ENCODE measurements around the gene GABRG3. TPM values are rescaled to one million over a fixed set of nuclear protein-coding genes. Genes with fewer than 3 reads are reported as not detected.

The GABRG3 gene
- total and polyA plus RNA-seq, 2 donors from 2014 or later: not detected

DNA sequence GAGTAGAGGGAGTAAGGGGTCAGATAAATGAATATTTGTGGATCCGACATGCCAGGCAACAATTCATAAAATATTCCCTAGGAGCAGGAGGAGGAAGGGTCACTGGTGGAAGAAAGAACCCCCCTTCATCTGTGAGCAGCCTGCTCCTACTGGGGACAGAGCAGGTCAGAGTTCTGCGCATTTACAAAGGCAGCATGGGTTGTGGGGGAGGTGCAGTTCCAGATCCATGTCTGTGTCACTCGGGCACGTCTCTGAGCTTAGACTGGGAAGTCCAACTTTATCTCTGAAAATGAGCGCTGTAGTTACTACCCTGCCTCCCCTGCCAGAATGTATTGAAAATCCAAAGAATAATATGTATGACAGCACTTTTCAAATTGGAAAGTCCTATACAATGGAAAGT is 115.2 kb downstream of the GABRG3 start:
- TF ChIP-seq, protein P1, sequence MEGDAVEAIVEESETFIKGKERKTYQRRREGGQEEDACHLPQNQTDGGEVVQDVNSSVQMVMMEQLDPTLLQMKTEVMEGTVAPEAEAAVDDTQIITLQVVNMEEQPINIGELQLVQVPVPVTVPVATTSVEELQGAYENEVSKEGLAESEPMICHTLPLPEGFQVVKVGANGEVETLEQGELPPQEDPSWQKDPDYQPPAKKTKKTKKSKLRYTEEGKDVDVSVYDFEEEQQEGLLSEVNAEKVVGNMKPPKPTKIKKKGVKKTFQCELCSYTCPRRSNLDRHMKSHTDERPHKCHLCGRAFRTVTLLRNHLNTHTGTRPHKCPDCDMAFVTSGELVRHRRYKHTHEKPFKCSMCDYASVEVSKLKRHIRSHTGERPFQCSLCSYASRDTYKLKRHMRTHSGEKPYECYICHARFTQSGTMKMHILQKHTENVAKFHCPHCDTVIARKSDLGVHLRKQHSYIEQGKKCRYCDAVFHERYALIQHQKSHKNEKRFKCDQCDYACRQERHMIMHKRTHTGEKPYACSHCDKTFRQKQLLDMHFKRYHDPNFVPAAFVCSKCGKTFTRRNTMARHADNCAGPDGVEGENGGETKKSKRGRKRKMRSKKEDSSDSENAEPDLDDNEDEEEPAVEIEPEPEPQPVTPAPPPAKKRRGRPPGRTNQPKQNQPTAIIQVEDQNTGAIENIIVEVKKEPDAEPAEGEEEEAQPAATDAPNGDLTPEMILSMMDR (IDR thresholded peaks at IDR 0.05; ENCODE audit: borderline replicate concordance, extremely low read depth, insufficient read depth): no peak
- Histone ChIP-seq H3K27ac (ENCODE audit: low read depth in 2 of 2, low read length in 2 of 2) (no peak overlapping the region), H3K27me3 (ENCODE audit: control insufficient read depth, insufficient read depth, low read length) (no peaks in the 10 kb centered on the region), H3K36me3 (ENCODE audit: control insufficient read depth in 2 of 3, insufficient read depth in 3 of 3, low read length in 3 of 3) (no peaks in the 10 kb centered on the region), H3K4me3 (ENCODE audit: low read length in 3 of 3) (no peak overlapping the region), H3K9ac (ENCODE audit: low read length in 3 of 3) (no peak overlapping the region), H3K9me3 (ENCODE audit: control insufficient read depth in 2 of 3, insufficient read depth in 1 of 3, low read length in 3 of 3) (peaks cover 0 to 7% (median 0%) of the 10 kb centered on the region in 3 donors), H3K4me1 (ENCODE audit: control insufficient read depth in 2 of 3, insufficient read depth in 2 of 3, low read depth in 1 of 3, low read length in 3 of 3) (no peaks in the 10 kb centered on the region)
- FAIRE-seq (no peak), DNase-seq (no peak)
- intact Hi-C loops (cut with DNase I): no loop called here

DNA sequence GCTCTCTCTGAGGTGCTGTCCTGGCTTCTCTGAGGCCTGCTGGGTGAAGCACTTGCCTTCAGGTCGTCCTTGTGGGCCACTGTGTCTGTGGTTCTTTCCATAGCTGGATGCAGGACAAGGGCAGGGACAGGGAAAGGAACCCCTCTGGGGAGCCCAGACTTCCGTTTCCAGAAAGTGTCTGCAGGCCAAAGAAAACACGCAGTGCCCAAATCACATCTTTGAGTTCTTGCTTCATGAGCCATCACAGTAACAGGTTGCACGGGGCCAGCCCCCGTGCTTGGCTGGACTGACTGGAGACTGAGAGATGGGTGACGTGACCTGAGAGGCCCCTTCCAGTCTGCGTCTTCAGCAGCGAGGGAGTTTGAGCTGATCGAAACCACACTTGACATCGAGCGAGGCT is 115.8 kb downstream of the GABRG3 start:
- Histone ChIP-seq H3K27me3 (ENCODE audit: control insufficient read depth, insufficient read depth, low read length) (no peaks in the 10 kb centered on the region), H3K27ac (ENCODE audit: low read depth in 2 of 2, low read length in 2 of 2) (no peak overlapping the region), H3K9me3 (ENCODE audit: control insufficient read depth in 2 of 3, insufficient read depth in 1 of 3, low read length in 3 of 3) (peaks cover 0 to 7% (median 0%) of the 10 kb centered on the region in 3 donors), H3K4me1 (ENCODE audit: control insufficient read depth in 2 of 3, insufficient read depth in 2 of 3, low read depth in 1 of 3, low read length in 3 of 3) (no peaks in the 10 kb centered on the region), H3K4me3 (ENCODE audit: low read length in 3 of 3) (no peak overlapping the region), H3K9ac (ENCODE audit: low read length in 3 of 3) (no peak overlapping the region), H3K36me3 (ENCODE audit: control insufficient read depth in 2 of 3, insufficient read depth in 3 of 3, low read length in 3 of 3) (no peaks in the 10 kb centered on the region)
- intact Hi-C loops (cut with DNase I): no loop called here
- no peak for FAIRE-seq
- DNase-seq: no peak
- TF ChIP-seq, protein P1 (IDR thresholded peaks at IDR 0.05; ENCODE audit: borderline replicate concordance, extremely low read depth, insufficient read depth): no peak

DNA sequence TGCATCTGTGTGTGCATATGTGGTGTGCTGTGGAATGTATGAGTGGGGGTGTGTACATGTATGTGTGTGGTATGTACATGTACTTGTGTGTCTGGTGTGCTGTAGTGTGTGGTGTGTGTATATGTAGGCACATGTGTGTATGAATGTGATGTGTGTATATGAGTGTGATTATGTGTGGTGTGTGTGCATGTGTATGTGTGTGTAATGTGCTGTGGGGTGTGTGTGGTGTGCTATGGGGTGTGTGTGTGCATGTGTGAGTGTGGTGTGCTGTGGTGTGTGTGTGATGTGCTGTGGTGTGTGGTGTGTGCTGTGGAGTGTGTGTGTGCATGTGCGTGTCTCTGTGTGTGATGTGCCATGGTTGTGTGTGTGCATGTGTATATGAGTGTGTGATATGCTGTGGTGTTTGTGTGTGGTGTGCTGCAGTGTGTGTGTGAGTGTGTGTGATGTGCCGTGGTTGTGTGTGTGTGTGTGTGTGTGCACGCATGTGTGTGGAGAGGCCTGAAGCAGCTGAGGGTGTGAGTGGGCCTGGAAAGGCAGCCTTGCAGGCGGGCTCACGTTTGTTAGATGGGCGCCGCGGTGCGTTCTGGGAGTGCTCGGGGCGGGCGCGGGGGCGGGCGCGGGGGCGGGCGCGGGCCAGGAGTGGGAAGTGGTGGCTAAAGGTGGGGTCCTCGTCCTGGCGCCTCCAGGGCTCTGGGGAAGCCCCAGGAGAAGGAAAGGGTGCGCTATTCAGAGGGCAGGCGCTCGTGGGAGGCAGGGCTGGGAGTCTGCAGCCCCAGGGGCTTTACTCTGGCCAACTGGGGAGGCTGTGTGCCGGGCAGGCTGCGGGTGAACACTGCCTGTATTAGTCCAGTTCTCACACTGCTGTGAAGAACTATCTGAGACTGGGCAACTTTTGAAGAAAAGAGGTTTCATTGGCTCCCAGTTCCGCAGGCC is 116.9 kb downstream of the GABRG3 start:
- H3K27me3 ChIP-seq (ENCODE audit: control insufficient read depth, insufficient read depth, low read length): no peaks in the 10 kb centered on the region
- H3K4me3 ChIP-seq (ENCODE audit: low read length in 3 of 3): no peak overlapping the region
- intact Hi-C loops (cut with DNase I): no loop called here
- no peak for DNase-seq
- no peak overlapping the region for H3K9ac ChIP-seq (ENCODE audit: low read length in 3 of 3)
- TF ChIP-seq, protein P1 (IDR thresholded peaks at IDR 0.05; ENCODE audit: borderline replicate concordance, extremely low read depth, insufficient read depth): no peak
- H3K27ac ChIP-seq (ENCODE audit: low read depth in 2 of 2, low read length in 2 of 2): no peak overlapping the region
- H3K4me1 ChIP-seq (ENCODE audit: control insufficient read depth in 2 of 3, insufficient read depth in 2 of 3, low read depth in 1 of 3, low read length in 3 of 3): no peaks in the 10 kb centered on the region
- no peaks in the 10 kb centered on the region for H3K36me3 ChIP-seq (ENCODE audit: control insufficient read depth in 2 of 3, insufficient read depth in 3 of 3, low read length in 3 of 3)
- H3K9me3 ChIP-seq (ENCODE audit: control insufficient read depth in 2 of 3, insufficient read depth in 1 of 3, low read length in 3 of 3): peaks cover 0 to 7% (median 0%) of the 10 kb centered on the region in 3 donors
- no peak for FAIRE-seq
